Measurements from ENCODE around the gene CABLES1.

DNA sequence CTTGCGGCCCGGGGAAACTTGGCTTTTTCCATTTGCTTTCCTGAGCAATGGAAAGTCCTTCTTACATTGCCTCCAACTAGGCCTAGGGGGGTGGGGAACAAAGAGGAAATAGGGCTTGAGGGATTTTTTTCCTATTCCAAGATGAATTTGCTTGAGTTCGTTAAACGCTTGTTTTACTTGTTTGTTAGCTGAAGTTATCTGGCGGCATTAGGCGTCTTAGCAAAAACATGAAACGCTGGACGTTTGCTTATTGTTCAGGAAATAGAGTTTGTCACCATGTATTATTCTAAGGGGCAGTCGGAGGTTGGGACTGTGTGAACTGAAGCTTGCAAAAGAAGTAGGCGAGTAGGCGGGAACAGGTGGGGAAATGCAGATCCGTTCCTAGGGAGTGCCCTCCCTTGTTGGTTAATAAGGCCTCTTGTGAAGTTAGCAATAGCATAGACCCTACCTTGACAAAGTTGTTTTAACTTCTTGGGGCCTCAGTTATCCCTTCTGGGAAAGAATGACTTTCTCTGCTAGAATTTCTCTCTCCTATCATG lies 1.9 kb downstream of the CABLES1 start:
- TF ChIP-seq EZH2 (IDR thresholded peaks at IDR 0.05; ENCODE audit: insufficient read depth, poor library complexity, severe bottlenecking) = no peak
- TF ChIP-seq EZH2phosphoT487 (IDR thresholded peaks at IDR 0.05; ENCODE audit: insufficient read depth, low read depth) = no peak

Measured in GM23248 (cell line).